AG09309 (cell line): ENCODE results near the gene NUDT5.

Experiments used
- DNase-seq: peaks from one replicate; pipeline ENCODE4 v3.0.0-alpha.2; 2010; ENCODE audit warnings: low read depth
- H3K4me3 ChIP-seq: 2 replicates; pipeline ENCODE4 v1.5.1; 2011; ENCODE audit warnings: mild to moderate bottlenecking, low read depth, low read length, moderate library complexity; ENCODE audit not compliant: control insufficient read depth
- TF ChIP-seq, protein P1 (sequence below): IDR thresholded peaks from 2 replicates; pipeline ENCODE4 v1.5.1; 2011; ENCODE audit warnings: mild to moderate bottlenecking, low read depth, low read length, inconsistent platforms; ENCODE audit not compliant: insufficient read depth, control insufficient read depth; ENCODE audit errors: missing control alignments

The NUDT5 gene

DNA sequence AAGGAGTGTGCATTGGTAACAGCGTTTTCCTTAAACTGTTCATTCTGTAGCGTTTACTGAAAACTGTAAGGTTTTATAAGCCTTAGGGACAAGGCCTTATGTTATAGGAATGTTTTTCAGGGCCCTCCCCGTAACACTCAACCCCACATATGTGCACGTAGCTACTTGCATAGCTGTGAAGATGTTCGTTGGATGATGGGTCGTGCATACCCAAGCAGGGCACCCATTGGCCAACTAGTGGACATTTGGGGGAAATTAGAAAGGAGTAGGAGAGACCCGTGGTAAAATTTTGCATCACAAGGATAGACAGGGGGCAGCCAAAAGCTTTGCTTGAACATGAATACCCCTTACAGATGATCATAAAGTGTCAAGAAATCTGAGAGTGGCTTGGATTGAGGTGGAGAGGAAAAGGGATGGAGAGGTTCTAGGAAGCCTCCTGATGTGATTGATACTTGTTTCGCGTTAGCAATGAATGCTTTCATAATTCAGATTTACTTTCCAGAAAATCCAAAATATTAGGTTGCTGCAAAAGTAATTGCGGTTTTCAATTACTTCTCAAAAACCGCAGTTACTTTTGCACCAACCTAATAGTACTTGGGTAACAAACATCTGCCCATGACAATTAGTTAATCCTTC lies 65.3 kb downstream of the NUDT5 start:
- DNase-seq, result peak; percentile 20
- TF ChIP-seq, protein P1, sequence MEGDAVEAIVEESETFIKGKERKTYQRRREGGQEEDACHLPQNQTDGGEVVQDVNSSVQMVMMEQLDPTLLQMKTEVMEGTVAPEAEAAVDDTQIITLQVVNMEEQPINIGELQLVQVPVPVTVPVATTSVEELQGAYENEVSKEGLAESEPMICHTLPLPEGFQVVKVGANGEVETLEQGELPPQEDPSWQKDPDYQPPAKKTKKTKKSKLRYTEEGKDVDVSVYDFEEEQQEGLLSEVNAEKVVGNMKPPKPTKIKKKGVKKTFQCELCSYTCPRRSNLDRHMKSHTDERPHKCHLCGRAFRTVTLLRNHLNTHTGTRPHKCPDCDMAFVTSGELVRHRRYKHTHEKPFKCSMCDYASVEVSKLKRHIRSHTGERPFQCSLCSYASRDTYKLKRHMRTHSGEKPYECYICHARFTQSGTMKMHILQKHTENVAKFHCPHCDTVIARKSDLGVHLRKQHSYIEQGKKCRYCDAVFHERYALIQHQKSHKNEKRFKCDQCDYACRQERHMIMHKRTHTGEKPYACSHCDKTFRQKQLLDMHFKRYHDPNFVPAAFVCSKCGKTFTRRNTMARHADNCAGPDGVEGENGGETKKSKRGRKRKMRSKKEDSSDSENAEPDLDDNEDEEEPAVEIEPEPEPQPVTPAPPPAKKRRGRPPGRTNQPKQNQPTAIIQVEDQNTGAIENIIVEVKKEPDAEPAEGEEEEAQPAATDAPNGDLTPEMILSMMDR, result peak; percentile 67
- H3K4me3 ChIP-seq, result peak overlapping the region; percentile 81

DNA sequence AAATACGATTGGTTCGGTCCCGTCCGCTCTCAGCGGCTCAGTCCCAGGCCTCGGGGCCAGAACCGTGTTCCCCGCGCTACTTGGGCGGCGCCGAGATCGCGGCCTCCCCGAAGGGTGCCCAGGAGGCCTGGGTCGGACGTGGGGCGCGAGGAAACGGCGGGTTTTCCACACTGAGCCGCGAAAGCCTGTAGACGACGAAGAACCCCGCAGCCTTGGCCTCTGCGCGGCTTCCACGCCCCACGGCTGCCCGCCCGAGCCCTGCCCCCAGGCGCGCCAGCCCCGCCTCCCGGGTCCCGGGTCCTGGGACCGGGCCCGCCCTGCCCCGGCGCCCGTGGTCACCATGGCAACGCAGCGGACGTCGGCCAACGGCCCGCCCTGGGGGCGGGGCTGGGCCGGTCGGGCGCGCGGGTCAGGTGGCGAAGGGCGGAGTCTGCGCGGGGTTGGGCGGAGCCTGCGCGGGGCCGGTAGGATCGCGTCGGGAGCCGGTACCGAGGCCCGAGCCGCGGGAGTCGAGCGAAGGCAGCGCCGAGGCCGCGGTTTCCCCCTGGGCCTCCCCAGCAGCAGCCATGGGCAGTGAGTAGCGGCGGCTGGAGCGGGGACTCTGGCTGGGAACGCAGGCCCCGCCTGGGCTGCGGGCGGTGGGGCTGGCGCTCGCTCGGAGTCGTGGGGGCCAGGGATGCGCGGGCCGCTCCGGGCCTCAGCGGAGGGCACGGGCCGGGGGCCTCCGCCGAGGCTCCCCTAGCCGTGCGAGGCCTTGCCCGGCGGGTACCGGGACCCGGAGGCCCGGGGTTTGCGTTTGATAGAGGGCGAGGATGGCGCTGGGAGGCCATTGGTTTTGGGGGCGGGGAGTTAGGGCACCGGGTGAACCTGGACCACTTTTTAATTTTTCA lies 66.2 kb downstream of the NUDT5 start, which contains the start of gene SEC61A2:
Gene SEC61A2, plus strand, starts transcription at position 456 of the 890 bp plus-strand sequence. Its CDS starts 111 bp downstream, at position 567.
- peak; percentile 34 for DNase-seq
- H3K4me3 ChIP-seq, result peak within 1 kb of the TSS; percentile 81
- TF ChIP-seq, protein P1, result no peak

DNA sequence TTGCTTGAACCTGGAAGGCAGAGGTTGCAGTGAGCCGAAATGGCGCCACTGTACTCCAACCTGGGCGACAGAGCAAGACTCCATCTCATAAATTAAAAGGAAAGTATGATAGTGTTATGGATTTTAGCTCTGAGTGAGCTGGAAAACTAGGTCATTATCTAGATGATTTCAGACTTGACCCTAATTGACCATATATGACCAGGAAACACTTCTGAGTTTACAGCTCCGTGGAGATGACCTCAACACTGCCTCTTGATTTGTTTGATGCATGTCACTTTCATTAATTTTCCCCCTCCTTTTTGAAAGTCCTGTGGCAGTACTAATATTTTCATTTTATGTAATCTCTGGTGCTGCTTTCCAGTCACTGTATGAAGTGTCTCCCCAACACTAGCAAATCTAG lies 74.0 kb downstream of the NUDT5 start:
- no peak overlapping the region for H3K4me3 ChIP-seq
- no peak for DNase-seq
- TF ChIP-seq, protein P1, result no peak
